Sigmoid colon (tissue), 4 donors: ENCODE data around the gene GANAB.

Source experiments
- CTCF ChIP-seq, 4 experiments: fragments of 450-650 bp in 3 of 4; fragments of 200-600 bp in 1 of 4; IDR thresholded peaks; one replicate each; pipeline ENCODE4 v1.5.1; 2016 to 2019; ENCODE audit warnings: antibody characterized with exemption in 4 of 4, mild to moderate bottlenecking in 3 of 4, moderate library complexity in 2 of 4
- EP300 ChIP-seq, 4 donors: sonication (generic); formaldehyde crosslinking; IDR thresholded peaks; one replicate each; pipeline ENCODE4 v1.6.1; 2017; ENCODE audit warnings: antibody characterized with exemption in 4 of 4
- POLR2A ChIP-seq, 2 donors: fragments of 450-650 bp; IDR thresholded peaks; one replicate each; pipeline ENCODE4 v1.6.1; 2016; ENCODE audit warnings: antibody characterized with exemption in 2 of 2, mild to moderate bottlenecking in 2 of 2, moderate library complexity in 2 of 2
- POLR2AphosphoS5 ChIP-seq, 4 donors: sonication (generic); formaldehyde crosslinking; IDR thresholded peaks; one replicate each; pipeline ENCODE4 v1.6.1; 2017; ENCODE audit warnings: antibody characterized with exemption in 4 of 4

- TF ChIP-seq CTCF (IDR thresholded peaks at IDR 0.05) (no peak), POLR2A (IDR thresholded peaks at IDR 0.05) (no peak), POLR2AphosphoS5 (IDR thresholded peaks at IDR 0.05) (no peak), EP300 (IDR thresholded peaks at IDR 0.05) (no peak)
Observed at GRCh38 chr11:62632492-62632891, 13.9 kb downstream of the GANAB start.
